Measurements from ENCODE around the gene TANGO2.

GRCh38 chr22:20040327-20041200 is 19.7 kb downstream of the TANGO2 start:
- TF ChIP-seq CTCF (IDR thresholded peaks at IDR 0.05) (no peak), POLR2A (IDR thresholded peaks at IDR 0.05) (no peak), EP300 (IDR thresholded peaks at IDR 0.05) (no peak)
